Omental fat pad (tissue), 4 donors: ENCODE measurements around the gene SHANK3. TPM values are rescaled to one million over a fixed set of nuclear protein-coding genes. Genes with fewer than 3 reads are reported as not detected.

Experiments
- ATAC-seq: fragments of 150-250 bp; one replicate; pipeline ENCODE4 v1.9.1; 2016; ENCODE audit warnings: mild to moderate bottlenecking, moderate library complexity; ENCODE audit not compliant: low FRiP score
- DNase-seq: peaks from one replicate; pipeline ENCODE4 v3.0.0-alpha.2; 2019; ENCODE audit warnings: low spot score
- CTCF ChIP-seq, 3 donors: fragments of 450-650 bp; IDR thresholded peaks; one replicate each; pipeline ENCODE4 v1.5.1; 2016 to 2017; ENCODE audit warnings: antibody characterized with exemption in 3 of 3, mild to moderate bottlenecking in 3 of 3, moderate library complexity in 2 of 3
- total RNA-seq, 4 donors: library from RNA; depleted of rRNA; stranded (reverse); fragments of >200 nt; gene quantifications; one replicate each; pipeline ENCODE4 v1.1.0, GENCODE V29; 2016

SHANK3 gene
- total RNA-seq = 10 to 100 TPM in 3 of 4 donors, 1 to 10 TPM in 1; 3.3 to 61.3 (median 19.4) TPM

DNA sequence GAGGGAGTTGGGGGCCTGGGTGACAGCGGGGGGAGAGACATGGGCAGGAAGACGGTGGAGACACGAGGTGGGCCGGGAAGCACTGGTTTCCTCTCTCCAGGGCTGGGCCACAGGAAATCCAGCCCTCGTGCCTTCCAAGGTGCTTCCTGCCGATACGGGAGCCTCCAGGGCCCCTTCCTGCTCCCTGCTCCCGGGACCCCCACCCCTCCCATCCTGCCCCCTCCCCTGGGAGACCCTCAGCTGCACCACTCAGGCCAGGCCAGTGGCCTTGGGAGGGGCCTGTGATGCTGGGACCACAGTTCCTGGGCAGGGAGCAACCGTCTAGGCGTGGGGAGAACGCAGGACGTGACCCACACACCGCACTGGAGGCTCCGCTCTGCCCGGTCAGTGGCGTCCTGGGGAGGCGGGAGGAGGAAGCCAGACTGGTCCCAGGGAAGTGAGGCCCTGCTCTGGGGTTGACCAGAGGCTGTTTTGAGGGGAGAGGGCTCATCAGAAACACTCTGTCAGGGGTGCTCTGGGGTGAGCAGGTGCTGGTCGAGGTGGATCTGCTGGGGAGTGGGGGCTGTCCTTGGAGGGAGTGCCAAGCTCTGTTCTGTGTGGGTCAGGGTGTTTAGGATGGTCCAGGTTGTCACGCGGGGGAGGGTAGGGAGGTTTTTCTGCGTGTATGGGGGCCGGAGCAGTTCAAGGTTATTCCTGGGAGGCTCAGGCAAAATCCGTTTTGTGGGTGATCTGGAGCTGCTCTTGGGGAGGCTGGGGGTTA, at the start of gene SHANK3:
SHANK3 (plus strand) TSS at position 353 of the 760 bp plus-strand sequence.
- DNase-seq (no peak), ATAC-seq (peak; percentile 22)
- TF ChIP-seq CTCF (IDR thresholded peaks at IDR 0.05) = no peak

GRCh38 chr22:50624347-50625130, 48.1 kb upstream of the SHANK3 start:
- no peak for ATAC-seq
- DNase-seq = no peak
- TF ChIP-seq CTCF (IDR thresholded peaks at IDR 0.05) = no peak

DNA sequence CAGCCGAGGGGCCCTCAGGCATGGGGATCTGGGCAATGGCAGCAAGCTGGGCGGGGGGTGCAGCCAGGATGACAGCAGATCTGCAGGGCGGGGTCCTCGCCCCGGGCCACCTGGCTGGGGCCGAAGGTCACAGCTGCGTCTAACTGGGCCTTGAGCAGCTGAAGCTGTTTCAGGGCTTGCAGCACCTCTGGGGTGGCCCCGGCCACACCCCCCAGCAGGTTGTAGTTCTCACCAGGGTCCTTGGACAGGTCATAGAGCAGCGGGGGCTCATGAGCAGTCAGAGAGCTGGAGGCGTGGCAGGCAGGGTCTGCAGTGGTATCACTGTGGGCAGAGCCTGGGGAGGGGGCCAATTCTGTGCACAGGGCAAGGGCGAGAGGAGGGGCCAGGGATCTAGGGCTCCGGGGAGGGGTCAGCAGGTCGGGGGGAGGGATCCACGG, 47.5 kb upstream of the SHANK3 start:
- DNase-seq = no peak
- TF ChIP-seq CTCF (IDR thresholded peaks at IDR 0.05) = no peak
- no peak for ATAC-seq

- ATAC-seq = no peak
Observed at GRCh38 chr22:50625568-50626313, 46.9 kb upstream of the SHANK3 start.

DNA sequence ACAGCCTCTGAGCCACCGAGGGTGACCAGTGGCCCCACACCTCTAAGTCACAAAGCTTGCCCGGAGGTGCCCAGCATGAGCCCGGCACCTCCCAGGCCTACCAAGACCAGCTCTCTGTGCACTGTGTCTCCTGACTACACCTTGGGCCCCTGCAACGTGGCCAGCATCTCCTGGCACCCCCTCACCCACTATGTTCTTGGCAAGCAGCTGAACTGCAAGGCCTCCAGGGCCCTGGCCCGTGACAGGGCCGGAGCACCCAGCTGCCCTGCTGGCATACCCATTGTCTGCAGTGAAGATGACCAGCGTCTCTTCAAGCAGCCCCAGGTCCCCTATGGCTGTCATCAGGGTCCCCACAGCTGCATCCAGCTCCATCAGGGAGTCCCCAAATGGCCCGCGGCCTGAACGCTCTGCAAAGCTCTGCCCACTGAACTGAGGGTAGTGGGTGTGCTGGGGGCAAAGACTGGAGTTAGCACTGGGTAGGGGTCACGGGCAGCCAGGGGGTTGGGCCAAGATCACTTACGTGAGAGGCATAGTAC, 46.2 kb upstream of the SHANK3 start:
- no peak for ATAC-seq
- no peak for DNase-seq
- TF ChIP-seq CTCF (IDR thresholded peaks at IDR 0.05) = no peak

More at GRCh38 chr22:50625568-50626313, 46.9 kb upstream of the SHANK3 start:
- DNase-seq = no peak
- TF ChIP-seq CTCF (IDR thresholded peaks at IDR 0.05) = no peak

- peak; percentile 1 for ATAC-seq
- no peak for TF ChIP-seq CTCF (IDR thresholded peaks at IDR 0.05)
- no peak for DNase-seq
Observed at GRCh38 chr22:50626850-50627641, 45.6 kb upstream of the SHANK3 start.
